Measurements from ENCODE around the gene D2HGDH. TPM values are rescaled to one million over a fixed set of nuclear protein-coding genes. Genes with fewer than 3 reads are reported as not detected.

D2HGDH gene
- total and polyA plus RNA-seq, 2 of the 13 experiments (the other 11 are each of a cell fraction or from before 2014, with no cell fraction given): 19.2 to 20.3 TPM

GRCh38 chr2:241770185-241770935 lies 35.9 kb downstream of the D2HGDH start (continued):
- TF ChIP-seq ZNF687 (CRISPR knock-in tag; IDR thresholded peaks at IDR 0.05) (peak; percentile 94), ZKSCAN8 (CRISPR knock-in tag; IDR thresholded peaks at IDR 0.05; ENCODE audit: borderline replicate concordance) (peak; percentile 80; the same call in 1 of the 2 replicates), RBAK (CRISPR knock-in tag; IDR thresholded peaks at IDR 0.05) (no peak), SP5 (CRISPR knock-in tag; IDR thresholded peaks at IDR 0.05; ENCODE audit: borderline replicate concordance, low read depth) (peak; percentile 86), ZUFSP (CRISPR knock-in tag; IDR thresholded peaks at IDR 0.05; ENCODE audit: borderline replicate concordance) (no peak), ZNF20 (CRISPR knock-in tag; IDR thresholded peaks at IDR 0.05) (no peak), GZF1 (CRISPR knock-in tag; IDR thresholded peaks at IDR 0.05) (no peak; the same call in 1 of the 2 replicates), CSRNP1 (CRISPR knock-in tag; IDR thresholded peaks at IDR 0.05) (no peak), PCBP2 (optimal IDR thresholded peaks at IDR 0.05; ENCODE audit: low read depth, low read length, poor library complexity, severe bottlenecking) (no peak), ZNF260 (CRISPR knock-in tag; IDR thresholded peaks at IDR 0.05; ENCODE audit: borderline replicate concordance, low read depth) (0 out of 2 replicates have a peak, but pooled peaks have one; percentile 45), ZNF784 (CRISPR knock-in tag; IDR thresholded peaks at IDR 0.05; ENCODE audit: borderline replicate concordance) (no peak; the same call in 1 of the 2 replicates), PAWR (CRISPR knock-in tag; IDR thresholded peaks at IDR 0.05; ENCODE audit: borderline replicate concordance) (no peak), MTF2 (CRISPR knock-in tag; IDR thresholded peaks at IDR 0.05; ENCODE audit: borderline replicate concordance) (peak; percentile 72; the same call in 1 of the 2 replicates), ZNF468 (CRISPR knock-in tag; IDR thresholded peaks at IDR 0.05) (no peak; the same call in 1 of the 2 replicates), ZNF740 (CRISPR knock-in tag; IDR thresholded peaks at IDR 0.05) (peak; percentile 97), ZNF670 (CRISPR knock-in tag; IDR thresholded peaks at IDR 0.05; ENCODE audit: borderline replicate concordance) (no peak; the same call in 1 of the 2 replicates), ERF (CRISPR knock-in tag; IDR thresholded peaks at IDR 0.05) (peak; percentile 98), TRIM24 (CRISPR knock-in tag; IDR thresholded peaks at IDR 0.05) (peak; percentile 66)

Data from HepG2 (cell line).